Cerebellar cortex (tissue), 1 donor: ENCODE results near the gene KRT40.
"Not testable (repeated sequence)": the region's sequence is repeated elsewhere in the genome, so short reads cannot be mapped to it uniquely, and the experiment has no call there.

Experiments
- DNase-seq: peaks from one replicate; pipeline ENCODE4 v3.0.0-alpha.2; 2015; ENCODE audit warnings: low spot score

The KRT40 gene

DNA sequence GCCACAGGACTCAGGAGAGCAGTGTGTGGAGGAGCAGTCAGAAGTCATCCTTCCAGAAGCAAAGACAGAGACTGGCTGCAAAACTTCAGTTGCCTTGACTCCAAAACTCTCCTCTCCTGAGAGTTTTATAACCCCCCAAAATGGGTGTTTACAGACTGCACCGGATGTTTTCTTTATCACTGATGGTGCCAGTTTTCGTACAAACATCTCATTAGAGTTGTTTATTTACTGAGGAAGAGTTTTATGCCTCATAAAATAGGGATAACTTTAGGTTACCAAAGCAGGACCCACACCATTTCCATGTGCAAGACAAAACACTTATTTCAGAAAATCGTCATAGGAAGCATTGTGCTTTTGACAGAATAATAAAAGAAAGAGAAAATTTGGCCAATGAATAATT is at the start of gene KRT40:
Gene KRT40 (minus strand): TSS at position 101 of the 400 bp plus-strand sequence. CDS start 53 bp downstream, at position 48.
- no peak for DNase-seq

DNA sequence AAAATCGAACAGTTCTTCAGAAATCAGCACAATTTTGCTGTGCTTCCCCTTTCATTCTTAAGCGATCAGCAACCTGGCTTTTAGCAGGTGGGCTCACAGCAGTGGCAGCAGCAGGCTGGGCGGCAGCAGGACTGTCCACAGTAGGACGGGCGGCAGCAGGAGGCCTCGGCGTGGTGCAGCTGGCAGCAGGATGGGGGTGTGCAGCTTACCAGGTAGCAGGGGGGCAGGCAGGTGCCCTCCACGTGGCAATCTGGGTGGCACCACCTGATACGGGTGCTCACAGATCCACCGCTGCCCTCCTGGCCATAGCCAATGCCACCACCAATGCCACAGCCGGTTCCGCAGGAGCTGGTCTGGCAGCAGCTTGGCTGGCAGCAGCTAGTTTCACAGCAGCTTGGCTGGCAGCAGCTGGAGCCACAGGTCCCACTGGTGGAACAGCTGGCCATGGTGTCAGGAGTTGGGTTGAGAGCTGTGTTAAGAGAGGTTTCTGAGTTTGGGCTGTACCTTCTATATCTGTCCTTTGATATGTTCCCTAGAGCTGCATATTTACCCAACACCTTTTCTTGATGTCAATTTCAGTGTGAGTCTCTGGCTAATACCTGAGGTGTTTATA is 45.6 kb upstream of the KRT40 start, which contains the start of gene KRTAP1-4:
Gene KRTAP1-4 (minus strand): TSS at position 563 of the 613 bp plus-strand sequence. CDS start 117 bp downstream, at position 446.
- DNase-seq: no peak

DNA sequence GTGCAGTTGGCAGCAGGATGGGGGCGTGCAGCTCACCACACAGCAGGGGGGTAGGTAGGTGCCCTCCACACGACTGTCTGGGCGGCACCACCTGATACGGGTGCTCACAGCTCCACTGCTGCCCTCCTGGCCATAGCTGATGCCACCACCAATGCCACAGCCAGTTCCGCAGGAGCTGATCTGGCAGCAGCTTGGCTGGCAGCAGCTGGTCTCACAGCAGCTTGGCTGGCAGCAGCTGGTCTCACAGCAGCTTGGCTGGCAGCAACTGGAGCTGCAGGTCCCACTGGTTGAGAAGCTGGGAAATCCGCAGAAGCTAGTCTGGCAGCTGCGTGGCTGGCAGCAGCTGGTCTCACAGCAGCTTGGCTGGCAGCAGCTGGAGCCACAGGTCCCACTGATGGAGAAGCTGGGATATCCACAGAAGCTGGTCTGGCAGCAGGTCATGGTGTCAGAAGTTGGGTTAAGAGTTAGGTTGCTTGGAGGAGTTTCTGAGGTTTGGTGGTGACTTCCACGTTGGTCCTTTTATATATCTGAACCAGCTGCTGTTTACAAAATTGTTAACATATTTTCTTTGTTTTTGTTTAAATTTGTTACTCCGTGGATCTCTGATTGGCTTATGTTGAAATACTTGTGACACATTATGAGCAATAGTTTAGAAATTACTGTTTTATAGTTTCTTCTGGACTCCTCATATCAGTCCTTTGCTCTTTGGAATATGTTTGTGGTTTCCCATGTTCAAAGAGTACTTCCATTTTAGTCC is 42.8 kb upstream of the KRT40 start, which contains the start of gene KRTAP1-5:
Gene KRTAP1-5 (minus strand): TSS at position 494 of the 757 bp plus-strand sequence. CDS start 53 bp downstream, at position 441.
- DNase-seq: no peak

DNA sequence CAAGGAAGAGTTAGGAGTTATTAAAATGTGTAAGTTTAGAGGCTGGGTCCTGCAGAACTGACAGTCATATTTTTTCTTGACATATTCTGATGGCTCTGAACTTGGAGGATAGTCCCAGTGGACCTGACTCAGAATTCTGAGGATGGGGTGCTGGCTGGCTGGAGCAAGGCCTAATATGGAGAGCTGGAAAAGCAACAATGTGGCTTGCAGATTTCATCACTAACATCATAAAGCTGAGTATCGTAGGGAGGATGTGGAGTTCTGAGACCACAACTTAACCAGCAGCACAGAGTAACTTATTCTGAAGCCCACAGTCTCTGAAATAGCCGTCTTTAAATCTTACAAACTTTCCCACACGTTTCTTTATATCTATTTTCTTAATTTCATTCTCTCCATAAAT is 40.6 kb upstream of the KRT40 start:
- DNase-seq: no peak

DNA sequence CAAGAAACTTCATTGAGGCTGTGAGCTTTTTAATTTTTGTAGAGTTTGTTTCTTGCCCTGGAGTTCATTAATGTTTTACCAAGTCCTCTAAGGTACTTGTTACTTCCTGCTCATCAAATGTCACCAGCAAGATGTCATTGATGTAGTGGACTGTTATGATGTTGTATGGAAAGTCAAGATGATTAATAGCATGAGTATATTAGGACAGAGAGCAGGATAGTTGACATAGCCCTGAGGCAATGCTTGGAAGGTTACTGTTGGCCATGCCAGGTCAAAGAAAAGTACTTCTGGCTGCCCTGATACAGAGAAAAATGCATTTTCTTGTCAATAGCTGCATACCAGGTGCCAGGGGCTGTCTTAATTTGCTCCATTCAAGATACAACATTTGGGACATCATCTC is 36.2 kb upstream of the KRT40 start:
- DNase-seq: no peak

DNA sequence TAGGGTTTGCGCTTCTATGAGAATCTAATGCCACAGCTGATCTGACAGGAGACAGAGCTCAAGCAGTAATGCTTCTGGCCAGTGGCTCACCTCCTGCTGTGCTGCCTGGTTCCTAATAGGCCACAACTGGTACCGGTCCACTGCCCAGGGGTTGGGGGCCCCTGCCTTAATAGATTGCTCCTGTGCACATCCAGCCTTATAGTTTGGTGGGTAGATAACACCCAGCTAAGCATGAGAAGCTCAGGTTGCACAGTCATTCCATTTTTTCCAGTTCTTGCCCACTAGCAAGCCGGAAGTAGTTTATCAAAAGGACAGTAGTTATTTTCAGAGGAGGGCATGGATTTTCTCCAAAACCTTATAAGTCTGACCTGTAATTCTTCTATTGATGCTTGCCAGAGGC is 35.3 kb upstream of the KRT40 start:
- DNase-seq: no peak

DNA sequence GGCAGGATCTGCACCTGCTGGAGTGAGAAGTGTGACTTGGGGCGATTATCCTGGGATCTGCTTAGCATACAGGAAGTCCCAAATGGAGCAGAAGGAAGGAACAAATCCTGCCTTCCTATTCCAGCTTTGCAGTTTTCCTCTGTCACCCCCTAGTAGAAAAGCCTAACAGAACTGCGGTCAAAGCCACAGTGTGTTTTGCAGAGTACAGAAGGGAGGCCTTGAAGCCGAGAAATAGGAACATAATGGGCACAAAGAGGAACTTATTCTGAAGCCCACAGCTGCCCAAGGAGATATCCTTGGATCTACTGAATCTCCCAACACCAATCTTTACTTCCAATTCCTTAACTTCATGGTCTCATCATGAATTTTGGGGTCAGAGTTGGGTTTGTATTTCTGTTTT is 34.4 kb upstream of the KRT40 start:
- no peak for DNase-seq

DNA sequence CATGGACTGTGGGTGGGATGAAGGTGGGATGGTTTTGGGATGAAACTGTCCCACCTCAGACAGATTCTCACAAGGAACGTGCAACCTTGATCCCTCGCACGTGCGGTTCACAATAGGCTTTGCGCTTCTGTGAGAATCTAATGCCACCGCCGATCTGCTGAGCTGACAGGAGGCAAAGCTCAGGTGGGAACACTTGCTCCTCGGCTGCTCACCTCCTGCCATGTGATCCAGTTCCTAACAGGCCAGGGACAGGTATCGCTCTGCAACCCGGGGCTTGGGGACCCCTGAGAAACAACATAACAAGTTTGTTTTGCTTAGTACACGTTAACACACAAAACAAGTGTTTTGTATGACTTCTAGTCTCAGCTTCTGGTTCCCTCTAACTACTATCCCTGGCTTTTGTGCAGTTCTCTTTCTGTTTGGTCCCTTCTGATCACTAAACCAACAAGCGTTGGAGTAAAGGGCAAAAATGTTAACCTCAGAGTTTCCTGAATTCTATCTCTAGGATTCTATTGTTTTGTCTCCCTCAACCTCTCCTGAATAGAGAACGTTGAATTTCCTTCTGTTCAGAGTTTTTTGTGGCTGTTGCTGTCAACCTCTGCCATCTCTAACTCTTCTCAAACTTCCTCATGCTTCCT is 32.6 kb upstream of the KRT40 start:
- no peak for DNase-seq

DNA sequence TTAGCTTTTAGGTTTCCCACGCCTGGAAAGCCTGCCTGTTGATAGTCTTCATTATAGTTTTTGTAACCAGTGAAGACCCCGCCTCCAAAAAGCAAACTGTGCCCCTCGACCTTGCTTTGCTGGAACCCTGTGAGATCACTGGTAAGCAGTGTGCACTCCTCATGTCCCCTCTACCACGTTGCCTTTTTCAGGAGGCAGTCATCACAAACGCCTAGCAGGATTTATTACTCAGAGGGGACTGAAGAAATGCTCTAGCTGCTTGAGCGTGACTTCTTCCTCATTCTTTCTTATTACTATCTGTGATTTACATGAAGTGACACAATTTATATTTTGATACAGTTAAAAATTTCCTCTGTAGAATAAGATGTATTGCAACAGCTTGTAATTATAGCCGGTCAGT is 31.3 kb upstream of the KRT40 start:
- DNase-seq: no peak

DNA sequence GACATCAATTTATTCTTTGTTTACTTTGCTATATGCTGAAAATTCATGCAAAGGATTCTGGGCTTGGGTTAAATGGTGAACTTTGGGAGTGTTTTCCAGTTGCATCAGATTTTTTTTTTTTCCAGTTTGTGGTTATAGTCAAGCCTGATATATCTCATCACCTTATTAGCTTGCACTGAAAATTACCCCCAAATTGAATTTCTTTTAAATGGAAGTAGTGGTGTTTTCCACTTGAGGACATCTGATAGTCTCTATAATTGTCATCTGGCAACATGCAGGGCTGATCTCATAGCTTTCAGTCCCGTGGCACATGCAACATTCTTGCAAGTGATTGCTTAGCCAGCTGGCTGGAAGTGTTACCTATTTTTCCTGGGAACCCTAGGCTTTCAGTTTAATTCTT is 29.5 kb upstream of the KRT40 start:
- DNase-seq: peak; percentile 69

DNA sequence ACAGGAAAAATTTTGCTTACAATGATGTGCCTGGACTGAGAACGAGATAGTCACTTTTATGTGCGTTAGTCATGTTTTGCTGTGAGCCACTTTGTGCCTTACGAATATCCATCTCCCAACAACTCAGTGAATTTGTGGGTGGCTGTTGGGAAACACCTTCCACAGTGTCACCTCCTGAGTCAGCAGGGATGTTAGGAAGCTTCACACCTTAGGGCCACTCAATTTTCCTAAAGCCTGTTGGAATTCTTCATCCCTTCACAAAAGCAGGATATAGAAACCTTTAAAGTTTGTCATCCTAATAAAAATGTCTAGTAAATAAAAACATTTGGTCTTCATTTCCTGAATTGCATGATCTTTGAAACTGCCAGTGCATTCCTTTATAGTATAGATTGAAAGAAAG is 29.1 kb upstream of the KRT40 start:
- DNase-seq: no peak

DNA sequence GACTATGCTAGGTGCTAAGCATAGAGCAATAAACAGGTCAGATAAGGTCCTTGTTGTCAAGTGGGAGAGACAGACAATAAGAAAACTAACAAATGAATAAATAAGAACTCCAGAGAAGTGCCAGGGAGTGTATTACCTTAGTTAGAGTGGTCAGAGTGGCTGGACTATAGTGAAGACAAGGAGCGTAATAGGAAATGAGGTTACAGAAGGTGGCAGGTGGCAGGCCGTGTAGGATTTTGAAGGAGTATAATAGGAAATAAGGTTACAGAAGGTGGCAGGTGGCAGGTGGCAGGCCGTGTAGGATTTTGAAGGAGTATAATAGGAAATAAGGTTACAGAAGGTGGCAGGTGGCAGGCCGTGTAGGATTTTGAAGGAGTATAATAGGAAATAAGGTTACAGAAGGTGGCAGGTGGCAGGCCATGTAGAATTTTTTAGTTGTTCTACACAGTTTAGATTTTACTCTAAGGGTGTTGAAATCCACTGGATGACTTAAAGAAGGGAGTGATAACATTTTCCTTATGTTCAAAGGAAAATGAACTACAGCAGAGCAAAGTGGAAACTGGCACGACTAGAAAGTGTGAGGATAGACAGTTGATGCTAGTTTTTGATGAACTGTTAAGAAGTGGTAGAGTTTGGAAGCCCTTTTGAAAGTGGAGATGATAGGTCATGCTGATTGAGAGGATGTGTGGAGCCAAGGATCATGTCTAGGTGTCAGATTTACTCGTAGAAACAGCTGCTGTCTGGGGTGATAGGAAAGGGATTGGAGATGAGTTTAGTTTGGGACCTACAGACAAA is 28.4 kb upstream of the KRT40 start:
- peak; percentile 53 for DNase-seq

DNA sequence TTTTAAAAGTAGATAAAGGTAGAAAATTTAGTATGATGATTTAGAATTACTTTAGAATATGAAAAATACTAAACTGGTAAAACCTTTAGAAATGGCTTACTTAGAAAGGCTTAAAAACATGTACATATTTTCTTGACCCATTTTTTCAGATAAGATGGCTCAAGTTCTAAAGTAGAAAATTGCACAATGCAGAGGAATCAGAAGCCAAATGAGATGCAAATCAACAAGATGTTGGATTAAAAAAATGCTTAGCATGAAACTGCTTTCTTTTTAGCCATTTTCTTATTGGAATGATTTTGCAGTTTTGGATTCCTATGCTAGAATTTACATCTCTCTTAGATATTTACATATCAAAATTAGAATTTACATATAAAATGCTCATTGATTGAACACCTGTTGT is 26.3 kb upstream of the KRT40 start:
- DNase-seq: no peak

DNA sequence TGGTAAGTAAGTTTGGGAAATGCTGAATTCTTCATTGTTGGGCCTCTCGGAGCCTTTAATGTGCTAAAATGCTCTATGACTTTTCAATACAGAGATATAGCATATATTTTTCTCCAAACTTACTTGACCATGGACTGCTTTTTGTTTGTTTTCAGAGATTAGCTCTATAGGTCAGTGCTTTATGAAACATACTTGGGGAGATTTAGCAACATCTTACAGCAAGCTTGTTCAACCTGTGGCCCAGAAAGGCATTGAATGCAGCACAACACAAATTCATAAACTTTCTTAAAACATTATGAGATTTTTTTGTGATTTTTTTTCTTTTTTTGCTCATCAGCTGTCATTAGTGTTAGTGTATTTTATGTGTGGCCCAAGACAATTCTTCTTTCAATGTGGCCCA is 25.8 kb upstream of the KRT40 start:
- no peak for DNase-seq

DNA sequence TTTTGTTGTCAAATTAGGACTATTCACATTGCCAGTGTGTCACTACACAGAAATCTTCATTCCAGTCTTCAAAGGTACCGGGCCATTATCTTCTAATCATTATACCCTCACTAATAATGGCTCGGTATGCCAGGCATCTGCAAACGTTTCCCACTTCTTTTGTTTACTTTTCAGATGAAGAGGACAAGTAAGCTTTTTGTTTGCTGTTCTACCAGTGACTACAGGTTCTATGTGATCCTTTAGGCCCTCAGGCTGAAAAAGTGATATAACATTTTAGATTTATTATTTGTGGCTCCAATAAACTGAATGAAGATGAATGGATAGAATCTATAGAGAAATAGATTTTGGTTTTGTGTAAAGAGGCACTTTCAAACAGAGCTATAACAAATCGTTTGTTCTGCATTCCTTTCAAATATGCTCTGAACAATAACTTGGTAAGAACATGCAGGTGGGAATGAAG is 25.2 kb upstream of the KRT40 start:
- no peak for DNase-seq

DNA sequence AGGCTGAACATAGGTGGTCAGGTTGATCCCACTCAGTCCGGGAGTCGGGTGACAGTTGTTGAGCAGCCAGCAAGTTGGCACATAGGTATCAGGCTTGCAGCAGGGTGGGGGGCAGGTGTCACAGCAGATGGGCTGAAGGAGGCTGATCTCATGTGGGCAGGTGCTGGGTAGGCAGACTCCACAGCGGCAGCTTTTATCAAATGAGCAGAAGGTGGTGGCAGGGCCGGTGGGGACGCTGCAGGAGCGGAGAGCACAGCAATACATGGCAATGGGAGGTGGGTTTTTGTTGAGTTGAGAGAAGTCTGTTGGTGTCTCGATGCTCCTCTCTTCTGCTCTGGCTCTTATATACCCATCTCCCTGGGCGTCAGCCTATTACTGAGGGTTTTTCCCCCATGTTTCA is 24.7 kb upstream of the KRT40 start, which contains the start of gene KRTAP3-1:
Gene KRTAP3-1 (minus strand): TSS at position 318 of the 400 bp plus-strand sequence. CDS start 54 bp downstream, at position 264.
- peak; percentile 23 for DNase-seq

DNA sequence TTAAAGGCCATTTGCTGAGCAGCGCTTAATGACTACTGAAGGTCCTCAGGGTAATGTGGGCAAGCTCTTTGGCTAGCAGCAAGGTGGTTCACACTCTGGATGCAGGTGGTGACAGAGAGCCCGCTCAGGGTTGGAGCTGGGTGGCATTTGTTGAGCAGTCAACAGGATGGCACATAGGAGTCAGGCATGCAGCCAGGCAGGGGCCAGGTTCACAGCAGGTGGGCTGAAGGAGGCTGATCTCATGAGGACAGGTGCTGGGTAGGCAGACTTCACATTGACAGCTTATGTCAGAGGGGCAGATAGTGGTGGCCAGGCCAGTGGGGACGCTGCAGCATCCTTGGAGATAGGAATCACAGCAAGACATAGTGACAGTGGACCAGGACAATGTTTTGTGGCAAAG is 20.3 kb upstream of the KRT40 start:
- DNase-seq: no peak

DNA sequence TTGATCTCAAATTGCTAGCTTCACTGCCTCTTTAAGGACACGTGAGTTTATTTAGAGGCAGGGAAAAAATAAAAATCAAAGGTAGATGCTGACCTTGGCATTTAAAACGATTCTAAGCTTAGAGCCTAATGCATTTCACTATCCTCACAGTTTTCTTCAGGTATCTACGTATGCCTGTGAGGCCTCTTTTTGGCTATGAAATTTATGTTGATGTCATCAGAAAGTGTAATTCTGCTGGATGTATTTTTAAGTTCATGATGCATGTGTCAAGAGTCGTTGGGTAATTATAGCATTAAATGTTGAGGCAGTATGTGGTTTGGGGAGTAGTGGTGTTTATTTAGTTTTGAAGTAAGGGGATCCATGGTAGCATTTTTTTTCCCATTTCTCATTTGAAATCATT is 19.8 kb upstream of the KRT40 start:
- DNase-seq: no peak

DNA sequence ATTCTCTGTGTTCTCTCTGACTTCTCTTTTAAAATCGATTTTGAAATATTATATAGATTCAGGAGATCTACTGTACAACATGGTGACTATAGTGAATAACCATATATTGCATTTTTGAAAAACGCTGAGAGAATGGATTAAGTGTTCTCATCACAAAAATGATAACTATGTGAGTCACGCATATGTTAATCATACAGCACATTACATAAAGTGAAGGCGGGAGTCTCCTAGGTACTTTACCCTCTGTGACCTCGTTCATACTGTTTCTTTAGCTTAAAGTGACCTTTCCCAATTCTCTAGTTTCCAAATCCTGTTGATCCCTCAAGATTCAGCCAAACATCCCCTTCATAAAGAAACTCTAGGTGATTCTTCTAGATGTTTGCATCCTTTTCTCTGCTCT is 18.7 kb upstream of the KRT40 start:
- no peak for DNase-seq

DNA sequence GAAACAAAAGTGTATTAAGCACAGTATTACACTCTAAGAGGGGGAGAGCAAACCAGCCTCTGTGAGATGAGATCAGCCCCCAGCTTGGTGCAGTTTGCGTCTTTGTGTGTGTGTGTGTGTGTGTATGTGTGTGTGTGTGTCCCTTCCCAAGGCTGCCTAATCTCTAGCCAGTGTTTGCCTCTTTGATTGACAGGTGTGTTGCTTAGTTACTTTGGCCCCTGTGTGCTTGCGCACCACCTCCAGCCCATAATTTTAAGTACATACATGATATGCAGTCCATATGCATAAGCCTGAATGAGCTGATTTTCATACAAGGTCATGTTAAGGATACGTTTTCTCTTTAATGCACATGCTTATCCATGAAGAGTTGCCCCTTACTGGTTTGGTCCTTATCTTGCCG is 17.7 kb upstream of the KRT40 start:
- DNase-seq: no peak

DNA sequence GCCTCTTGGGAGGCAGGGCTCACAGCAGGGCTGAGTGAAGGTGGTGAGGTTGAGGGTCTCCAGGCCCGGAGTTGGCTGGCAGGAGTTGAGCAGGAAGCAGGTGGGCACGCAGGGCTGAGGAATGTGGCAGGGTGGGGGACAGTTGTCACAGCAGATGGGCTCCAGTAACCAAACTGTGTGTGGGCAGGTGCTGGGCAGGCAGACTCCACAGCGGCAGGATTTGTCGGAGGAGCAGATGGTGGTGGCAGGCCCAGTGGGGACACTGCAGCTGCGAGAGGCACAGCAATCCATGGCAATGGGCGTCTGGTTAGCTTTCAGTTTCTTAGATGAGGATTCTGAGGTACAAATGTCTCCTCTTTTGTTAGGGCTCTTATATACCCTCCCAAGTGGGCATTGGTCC is 15.4 kb upstream of the KRT40 start, which contains the start of gene KRTAP3-2:
Gene KRTAP3-2 (minus strand): TSS at position 344 of the 400 bp plus-strand sequence. CDS start 53 bp downstream, at position 291.
- DNase-seq: not testable (repeated sequence)

DNA sequence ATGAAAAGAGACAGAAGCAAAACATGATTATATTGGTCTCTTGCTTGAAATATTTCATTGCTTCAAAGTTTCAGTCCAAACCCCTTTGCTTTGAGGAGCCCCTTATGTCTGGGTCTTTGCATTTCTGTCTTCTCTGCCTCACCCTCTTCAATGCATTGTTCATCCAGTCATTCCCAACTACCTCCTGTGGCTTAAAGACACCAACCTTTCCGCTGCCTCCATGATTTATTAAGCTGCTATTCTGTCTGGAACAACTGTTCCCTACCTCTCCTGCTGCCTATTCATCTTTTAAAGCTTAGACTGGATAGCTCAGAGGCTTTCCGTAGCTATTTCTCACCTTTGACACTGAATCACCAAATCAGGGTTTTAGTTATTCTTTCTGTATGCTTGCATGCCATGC is 13.2 kb upstream of the KRT40 start:
- no peak for DNase-seq
